ENCODE measurements around the gene KLHL5.
A peak's percentile ranks its signal among the peaks of the same experiment; 100 is the strongest.
"Not testable (repeated sequence)": the region's sequence is repeated elsewhere in the genome, so short reads cannot be mapped to it uniquely, and the experiment has no call there.

The KLHL5 gene, protein sequence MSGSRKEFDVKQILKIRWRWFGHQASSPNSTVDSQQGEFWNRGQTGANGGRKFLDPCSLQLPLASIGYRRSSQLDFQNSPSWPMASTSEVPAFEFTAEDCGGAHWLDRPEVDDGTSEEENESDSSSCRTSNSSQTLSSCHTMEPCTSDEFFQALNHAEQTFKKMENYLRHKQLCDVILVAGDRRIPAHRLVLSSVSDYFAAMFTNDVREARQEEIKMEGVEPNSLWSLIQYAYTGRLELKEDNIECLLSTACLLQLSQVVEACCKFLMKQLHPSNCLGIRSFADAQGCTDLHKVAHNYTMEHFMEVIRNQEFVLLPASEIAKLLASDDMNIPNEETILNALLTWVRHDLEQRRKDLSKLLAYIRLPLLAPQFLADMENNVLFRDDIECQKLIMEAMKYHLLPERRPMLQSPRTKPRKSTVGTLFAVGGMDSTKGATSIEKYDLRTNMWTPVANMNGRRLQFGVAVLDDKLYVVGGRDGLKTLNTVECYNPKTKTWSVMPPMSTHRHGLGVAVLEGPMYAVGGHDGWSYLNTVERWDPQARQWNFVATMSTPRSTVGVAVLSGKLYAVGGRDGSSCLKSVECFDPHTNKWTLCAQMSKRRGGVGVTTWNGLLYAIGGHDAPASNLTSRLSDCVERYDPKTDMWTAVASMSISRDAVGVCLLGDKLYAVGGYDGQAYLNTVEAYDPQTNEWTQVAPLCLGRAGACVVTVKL

DNA sequence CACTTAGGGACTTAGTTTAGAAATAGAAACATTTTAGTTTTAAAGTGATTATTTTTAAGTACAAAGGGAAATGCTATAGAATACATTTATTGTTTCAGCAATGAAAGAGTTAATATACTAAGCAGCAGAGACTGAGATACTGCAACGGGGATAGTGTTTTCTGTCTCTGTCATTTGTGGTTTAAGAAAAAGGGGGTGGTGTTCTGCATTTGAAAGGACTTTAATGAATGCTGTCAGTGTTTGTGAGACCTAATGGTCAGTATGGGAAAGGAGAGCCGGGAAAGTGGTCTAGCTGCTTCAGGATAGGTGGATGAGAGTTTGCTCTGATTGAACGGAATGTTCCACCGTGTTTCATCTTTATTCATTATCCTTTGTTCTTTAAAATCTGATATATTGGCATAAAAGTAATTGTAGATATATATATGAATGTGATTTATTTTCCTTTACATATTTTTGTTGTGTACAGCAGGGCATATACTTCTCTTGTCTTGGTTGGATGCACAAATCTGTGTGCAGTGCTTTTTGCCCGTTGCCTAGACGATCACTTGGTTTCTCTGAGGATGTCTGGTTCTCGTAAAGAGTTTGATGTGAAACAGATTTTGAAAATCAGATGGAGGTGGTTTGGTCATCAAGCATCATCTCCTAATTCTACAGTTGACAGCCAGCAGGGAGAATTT, at the start of gene KLHL5:
KLHL5 (plus strand) TSS at position 139 of the 676 bp plus-strand sequence; CDS start at position 560, 421 bp downstream.
- DNase-seq: no peak

DNA sequence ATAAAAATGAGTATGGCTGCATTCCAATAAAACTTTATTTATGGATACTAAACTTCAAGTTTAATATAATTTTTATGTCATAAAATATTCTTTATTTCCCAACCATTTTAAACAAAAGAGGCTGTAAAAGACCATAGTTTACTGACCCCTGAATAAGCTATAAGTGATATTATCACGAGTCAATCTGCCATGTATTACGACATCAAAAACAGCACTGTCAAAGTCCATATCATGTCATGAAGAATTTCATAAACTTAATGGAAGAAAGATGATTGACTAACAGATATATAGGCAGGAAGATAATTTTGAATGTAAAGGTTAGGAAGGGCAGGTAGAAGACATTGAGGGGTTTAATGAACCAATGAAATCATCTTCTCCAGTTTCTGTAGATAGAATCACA, 48.0 kb upstream of the KLHL5 start:
- DNase-seq: no peak

DNA sequence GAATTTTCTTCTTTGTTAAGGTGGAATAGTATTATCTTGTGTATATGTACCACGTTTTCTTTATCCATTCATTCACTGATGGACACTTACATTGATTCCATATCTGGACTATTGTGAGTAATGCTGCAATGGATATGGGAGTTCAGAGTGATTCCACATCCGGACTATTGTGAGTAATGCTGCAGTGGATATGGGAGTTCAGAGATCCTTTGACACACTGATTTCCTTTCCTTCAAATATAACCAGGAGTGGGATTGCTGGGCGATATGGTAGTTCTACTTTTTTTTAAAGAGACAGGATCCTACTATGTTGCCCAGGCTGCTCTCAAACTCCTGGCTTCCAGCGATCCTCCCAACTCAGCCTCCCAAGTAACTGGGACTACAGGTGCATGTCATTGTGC, 41.9 kb upstream of the KLHL5 start:
- no peak for DNase-seq

DNA sequence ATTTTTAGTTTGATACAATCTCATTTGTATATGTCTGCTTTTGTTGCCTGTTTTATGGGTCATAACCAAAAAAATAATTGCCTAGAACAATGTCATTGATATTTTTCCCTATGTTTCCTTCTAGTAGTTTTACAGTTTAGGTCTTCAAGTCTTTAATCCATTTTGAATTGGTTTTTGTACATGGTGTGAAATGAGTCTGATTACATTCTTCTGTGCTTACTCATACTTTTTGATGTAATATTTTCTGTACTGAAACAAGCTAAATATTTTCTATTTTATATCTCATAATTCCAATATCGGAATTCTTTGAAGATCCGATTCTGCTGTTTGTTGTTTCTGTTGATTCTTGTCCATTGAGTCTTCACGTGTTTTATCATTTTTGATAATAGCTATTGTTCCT, 40.4 kb upstream of the KLHL5 start:
- no peak for DNase-seq

DNA sequence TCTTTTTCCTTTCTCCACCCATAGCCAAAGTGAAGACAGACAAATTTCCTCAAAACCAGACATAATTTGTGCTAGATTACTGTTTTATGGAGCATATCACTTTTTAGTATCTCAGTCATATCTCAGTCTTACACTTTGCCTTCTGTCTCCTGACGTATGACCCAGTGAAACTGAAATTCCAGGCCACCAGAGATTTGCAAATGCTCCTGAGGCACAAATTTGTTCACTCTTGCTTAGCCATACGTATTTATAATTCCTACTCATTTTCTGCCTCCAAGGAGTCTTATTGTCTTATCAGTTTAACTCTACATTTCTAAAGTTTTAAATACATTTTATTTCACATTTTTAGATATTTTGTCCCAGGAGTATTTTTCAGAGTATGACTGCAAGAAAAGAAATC, 39.8 kb upstream of the KLHL5 start:
- DNase-seq: no peak

DNA sequence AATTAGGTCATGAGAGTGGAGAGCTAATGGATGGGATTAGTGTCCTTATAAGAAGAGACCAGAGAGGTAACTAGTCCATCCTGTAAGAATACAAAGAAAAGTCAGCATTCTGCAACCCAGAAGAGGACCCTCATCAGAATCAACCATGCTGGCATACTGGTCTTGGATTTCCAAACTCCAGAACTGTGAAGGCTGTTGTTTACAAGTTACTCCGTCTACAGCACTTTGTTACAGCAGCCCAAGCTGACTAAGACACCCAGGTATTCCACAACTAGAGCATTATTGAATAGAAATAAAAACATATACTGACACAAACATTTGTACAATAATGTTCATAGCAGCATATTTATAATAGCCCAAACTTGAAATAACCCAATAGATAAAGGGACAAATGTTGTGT, 39.0 kb upstream of the KLHL5 start:
- no peak for DNase-seq

DNA sequence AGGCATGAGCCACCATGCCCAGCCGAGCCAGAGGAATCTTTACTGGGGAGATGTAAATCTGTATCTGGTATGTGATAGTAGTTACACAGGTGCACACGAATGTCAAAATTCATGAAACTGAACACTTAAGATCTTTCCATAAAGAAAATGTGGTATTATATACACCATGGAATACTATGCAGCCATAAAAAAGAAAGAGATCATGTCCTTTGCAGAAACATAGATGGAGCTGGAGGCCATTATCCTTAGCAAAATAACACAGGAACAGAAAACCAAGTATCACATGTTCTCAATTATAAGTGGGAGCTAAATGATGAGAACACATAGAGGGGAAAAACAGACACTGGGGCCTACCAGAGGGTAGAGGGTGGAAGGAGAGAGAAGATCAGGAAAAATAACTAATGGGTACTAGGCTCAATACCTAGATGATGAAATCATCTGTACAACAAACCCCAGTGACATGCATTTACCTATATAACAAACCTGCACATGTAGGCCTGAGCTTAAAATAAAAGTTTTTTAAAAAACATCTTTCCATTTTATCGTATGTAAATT, 37.6 kb upstream of the KLHL5 start:
- DNase-seq: no peak

DNA sequence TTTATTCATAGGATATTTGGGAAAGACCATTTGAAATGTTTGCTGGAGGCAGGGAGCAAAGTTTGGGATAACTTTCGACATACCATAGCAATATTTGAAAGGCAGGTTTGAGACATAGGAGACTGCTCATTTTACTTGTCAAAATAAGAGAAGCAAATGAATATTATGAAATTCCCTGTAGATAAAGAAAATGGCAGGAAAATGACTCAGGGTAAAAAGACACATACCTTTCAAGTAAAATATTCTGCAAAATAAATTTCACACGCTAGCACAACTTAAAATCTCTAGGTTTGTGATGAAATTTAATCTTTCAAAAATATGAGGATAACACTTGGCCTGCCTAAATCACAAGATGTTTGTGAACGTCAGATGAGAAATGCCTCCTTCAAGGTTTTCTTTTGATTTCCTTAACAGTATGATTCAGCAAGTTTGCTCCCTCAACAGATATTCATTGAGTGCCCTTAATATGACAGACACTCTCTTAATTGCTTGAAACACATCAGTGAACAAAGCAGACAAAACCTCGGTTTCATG, 36.4 kb upstream of the KLHL5 start:
- peak; percentile 55 for DNase-seq

DNA sequence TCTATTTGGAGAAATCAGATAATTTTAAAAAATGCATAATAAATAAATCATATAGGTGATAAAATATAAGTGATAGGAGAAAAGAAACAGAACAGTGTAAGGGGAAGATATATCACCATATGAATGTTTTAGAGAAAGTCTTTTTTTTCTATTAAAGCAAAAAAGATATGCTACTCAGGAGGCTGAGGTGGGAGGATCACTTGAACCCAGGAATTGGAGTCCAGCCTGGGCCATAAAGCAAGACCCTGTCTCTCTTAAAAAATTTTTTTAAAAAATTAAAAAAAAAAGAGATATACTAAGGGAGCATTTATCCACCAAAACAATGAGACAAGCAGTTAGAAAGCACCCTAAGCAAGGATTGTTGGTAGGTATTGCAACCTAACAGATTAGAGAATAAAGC, 35.9 kb upstream of the KLHL5 start:
- no peak for DNase-seq

DNA sequence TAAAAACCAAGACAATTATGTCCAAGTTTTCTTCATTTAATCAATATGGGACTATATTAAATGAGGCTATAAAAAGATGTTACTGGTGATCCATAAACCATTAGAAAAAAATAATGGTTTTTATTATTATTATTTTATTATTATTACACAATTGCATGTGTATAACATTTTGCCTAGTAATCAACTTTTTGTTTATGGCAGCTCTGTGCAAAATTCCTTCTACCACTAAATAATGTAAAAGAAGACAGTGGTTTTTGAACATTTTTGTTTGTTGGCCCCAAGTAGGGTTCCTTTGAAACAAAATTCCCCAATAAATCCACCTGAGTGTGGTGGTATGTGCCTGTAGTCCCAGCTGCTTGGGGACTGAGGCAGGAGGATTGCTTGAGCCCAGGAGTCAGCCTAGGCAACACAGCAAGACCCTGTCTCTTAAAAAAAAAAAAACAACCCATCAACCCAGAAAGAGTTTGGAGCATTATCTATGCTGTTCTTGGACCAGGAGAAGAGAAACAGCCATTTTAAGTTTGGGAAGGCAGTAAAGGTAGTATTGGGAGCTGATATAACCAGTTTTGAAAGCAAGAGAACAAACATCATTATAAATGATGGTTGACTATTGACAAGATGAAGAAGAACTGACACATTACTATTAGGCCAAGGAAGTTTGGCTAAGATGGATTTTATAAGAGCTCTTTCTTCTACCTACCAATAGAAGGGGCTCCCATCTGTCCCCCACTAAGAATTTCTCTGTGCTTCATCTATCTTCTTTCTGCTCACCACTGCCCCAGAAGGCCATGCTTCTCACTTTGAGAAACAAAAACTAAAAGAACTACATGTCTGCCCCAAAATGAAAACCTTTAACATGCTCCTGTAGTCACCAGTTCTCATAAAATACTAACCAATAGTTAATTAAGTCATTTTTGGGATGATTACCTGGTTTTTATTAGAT, 32.0 kb upstream of the KLHL5 start:
- DNase-seq: no peak

DNA sequence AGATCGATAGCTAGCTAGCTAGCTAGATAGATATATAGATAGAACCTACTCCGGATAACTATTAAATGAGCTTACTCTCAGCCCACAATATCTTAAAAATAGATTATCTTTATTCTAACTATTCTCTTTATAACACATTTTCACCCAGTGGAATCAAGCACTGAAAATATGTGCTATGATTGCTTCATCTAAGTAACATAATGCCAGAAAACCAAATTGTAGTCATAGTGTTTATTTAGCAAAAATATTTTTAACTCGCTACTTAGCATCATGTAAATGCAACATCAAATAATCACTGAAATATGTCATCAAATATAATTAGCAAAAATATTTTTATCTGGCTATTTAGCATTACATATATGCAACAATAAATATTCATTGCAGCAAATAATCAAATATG, 31.3 kb upstream of the KLHL5 start:
- no peak for DNase-seq

DNA sequence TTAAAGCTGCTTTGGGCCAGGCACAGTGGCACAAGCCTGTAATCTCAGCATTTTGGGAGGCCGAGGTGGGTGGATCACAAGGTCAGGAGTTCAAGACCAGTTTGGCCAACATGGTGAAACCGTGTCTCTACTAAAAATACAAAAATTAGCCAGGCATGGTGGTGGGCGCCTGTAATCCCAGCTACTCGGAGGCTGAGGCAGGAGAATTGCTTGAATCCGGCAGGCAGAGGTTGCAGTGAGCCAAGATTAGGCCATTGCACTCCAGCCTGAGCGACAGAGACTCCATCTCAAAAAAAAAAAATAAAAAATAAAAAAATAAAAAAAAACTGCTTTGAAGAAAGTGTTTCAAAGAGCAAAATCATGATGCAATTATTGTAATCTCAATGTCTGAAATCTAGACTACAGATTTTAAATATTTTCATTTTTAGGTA, 30.4 kb upstream of the KLHL5 start:
- not testable (repeated sequence) for DNase-seq

DNA sequence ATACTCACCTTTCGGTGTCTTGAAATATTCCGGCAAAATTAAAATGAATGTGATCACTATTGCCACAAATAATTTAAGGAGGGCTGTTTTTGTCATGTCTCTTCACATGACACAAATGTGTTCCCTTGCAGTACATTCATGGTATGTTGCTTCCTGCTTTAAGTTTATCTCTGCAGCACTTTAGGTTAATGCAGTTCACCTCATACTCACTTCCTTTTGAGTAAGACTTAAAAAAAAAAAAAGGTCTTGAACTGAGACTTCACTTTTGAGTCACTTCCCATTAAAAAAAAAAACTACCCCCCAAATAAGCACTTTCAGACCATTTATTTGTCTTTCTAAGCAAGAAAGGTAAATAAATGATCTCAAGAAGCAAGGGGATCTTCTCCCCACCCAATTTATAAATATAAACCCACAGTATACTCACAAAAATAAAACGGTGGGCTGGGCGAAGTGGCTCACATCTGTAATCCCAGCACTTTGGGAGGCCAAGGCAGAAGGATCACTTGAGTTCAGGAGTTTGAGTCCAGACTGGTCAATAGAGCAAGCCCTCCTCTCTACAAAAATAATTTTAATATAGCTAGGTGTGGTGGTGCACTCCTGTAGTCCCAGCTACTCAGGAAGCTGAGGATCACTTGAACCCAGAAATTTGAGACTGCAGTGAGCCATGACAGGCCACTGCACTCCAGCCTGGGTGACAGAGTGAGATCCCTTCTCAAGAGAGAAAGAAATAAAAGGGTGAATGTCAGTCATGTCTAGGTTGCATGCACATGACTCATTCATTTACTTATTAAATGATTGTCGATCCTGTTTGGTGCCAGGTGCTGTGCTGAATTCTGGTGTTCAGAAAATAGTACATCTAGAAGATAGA, 29.6 kb upstream of the KLHL5 start, which contains the start of gene TMEM156:
TMEM156 (minus strand) TSS at position 192 of the 868 bp plus-strand sequence; CDS start at position 96, 96 bp downstream.
- peak; percentile 82 for DNase-seq

DNA sequence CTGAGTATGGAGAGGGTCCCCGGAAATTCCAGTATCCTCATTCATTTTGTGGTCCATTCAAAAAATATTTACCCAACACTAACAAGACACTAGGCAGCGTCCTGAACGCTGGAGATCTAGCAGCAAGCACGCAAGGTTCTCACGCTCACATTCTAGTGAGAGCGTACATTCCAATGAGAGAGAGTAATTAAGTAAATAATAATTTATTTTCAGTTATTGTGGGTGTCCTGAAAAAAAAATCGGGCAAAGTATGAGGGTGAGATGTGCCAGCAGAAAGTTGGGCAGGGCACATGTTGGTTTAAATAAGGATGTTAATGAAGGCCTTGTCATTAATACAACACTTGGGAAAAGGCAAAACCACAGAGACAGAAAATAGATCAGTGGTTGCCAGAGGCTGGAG, 25.9 kb upstream of the KLHL5 start:
- no peak for DNase-seq

DNA sequence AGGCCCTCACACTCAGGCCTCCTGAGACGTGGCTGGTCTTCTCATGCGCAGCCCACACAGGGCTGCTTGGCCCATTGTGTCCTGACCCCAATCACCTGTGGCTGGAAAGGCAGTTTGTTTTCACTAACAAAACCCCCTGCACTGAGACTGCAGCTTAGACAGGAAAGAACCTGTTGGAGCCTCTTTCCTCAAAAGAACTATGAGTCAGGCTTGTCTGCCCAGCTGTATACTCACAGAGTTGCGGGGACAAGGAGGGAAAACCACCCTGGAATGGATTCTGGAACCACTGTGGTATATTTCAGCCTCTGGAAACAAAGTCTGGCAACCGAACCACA, 24.6 kb upstream of the KLHL5 start:
- DNase-seq: no peak

DNA sequence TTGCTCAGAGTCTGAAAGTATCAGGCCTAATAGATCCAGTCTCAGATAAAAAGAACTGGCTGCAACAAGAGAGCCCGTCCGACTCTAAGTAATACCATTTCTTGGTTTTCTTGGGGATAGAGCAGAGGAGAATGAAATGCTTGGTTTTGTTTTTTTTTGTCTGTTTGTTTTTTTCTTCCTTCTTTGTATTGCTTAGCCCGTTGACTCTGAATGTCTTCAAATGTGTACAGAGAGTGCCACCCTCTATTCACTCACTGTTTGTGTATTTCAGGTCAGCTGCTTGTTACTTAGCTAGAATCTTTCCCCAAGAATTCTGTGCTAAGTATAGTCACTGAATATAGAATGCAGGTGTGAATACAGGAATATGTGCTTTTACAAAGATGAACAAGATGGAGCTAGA, 24.1 kb upstream of the KLHL5 start:
- DNase-seq: no peak

DNA sequence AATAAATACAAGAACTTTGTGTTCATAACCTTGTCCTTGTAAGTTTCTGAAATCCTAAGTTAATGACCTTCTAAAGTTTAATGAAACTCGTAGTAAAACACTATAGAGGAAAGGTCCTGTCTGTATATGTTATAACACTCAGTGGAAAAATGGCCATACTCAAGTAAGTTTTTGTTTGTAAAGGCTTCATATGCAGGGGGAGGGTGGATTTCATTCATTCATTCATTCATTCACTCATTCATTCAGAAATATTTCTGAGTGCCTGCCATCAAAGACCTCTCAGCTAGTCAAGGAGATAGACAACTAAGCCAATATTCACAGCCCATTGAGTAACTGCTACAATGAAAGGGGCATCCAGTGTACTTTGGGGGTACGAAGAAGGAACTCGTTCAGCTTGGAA, 22.9 kb upstream of the KLHL5 start:
- no peak for DNase-seq

DNA sequence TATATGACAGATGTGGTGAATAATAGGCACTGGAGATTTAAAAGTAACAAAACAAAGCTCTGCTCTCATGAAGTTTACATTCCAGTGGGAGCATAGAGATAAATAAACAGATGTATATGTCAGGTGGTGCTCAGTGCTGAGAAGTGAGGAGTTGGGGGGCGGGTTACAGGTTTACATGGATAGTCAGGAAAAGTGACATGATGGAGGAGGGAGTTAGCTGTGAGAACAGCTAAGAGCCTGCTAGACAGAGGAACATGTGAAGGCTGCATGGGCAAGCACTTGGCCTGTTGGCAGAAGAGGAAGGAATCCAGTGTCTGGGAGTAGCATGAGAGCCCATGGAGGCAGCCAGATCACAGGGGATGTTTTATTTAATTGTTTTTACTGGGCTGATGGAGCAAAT, 19.7 kb upstream of the KLHL5 start:
- DNase-seq: no peak

DNA sequence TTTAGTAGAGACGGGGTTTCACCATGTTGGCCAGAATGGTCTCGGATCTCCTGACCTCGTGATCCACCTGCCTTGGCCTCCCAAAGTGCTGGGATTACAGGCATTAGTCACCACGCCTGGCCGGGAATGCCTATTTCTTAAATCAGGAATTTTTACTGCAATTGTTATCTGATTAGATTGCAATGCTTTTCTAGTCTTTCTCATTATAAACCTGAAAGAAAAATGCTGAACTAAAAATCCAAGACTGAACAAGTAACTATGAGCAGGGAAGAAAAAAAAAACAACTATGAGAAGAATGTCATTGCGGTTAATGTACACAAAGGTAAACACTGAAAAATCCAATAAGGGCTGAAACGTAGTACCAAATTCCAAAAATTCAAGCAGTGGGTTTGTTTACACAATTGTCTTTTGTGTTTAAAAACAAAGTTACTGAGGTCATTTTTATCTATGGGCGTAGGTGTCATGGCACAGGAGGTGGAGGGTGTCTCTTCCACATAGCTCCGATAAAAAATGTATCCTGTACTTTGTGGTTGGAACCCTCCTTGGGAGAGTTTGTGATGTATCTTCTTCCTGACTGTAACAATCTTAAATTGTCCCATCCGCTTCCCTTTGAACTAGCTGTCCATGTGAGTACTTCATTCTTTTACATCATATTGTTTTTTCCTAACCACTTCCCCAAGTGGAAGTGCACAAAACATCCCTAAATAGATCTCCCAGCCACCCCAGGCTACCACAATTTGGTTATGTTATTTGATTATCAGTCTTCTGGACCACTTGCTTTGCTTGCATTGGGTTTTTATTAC, 18.8 kb upstream of the KLHL5 start:
- DNase-seq: no peak

DNA sequence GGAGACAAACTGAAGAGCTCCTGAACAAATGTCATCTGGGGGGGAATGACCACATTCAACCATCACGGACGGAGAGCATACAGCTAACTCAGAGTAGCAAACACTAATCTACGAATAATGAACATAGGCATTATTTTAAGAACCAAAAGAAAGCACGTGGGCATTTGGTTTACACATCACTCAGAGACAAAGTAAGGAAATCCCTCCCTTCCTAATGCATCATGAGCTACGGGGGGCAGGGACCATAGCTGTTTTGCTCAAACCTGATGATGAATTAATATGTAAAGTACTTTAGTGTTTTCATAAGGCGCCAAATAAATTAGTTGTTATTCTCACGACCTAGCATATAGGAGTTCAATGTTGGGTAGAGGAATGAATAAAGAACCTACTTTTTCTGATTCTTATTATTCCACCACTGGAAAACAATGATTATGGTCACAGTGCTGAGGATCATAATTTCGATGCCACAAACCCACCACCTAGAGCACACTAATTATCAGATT, 18.1 kb upstream of the KLHL5 start:
- no peak for DNase-seq
